ENCODE results near the gene HS1BP3. TPM values are rescaled to one million over a fixed set of nuclear protein-coding genes. Genes with fewer than 3 reads are reported as not detected.

Gene HS1BP3
- total and polyA plus RNA-seq, 9 of the 15 experiments (the other 6 are each of a cell fraction or from before 2014, with no cell fraction given), result 0.41 to 8.3 (median 5.9) TPM

GRCh38 chr2:20697322-20697934, 46.5 kb upstream of the HS1BP3 start (continued):
- TF ChIP-seq CUX1 (CRISPR knock-in tag; IDR thresholded peaks at IDR 0.05) (no peak), ZNF197 (CRISPR knock-in tag; IDR thresholded peaks at IDR 0.05; ENCODE audit: low read depth) (no peak), MIER1 (IDR thresholded peaks at IDR 0.05; ENCODE audit: low read depth) (no peak), CEBPZ (IDR thresholded peaks at IDR 0.05; ENCODE audit: borderline replicate concordance, low read depth, low read length) (no peak), BRD4 (IDR thresholded peaks at IDR 0.05) (no peak), HOXB6 (CRISPR knock-in tag; IDR thresholded peaks at IDR 0.05; ENCODE audit: borderline replicate concordance) (no peak), DDX20 (tag; IDR thresholded peaks at IDR 0.05; ENCODE audit: low read depth) (no peak)
